GM18907 (cell line): ENCODE measurements around the gene CACNA1G.

ENCODE experiments used
- ATAC-seq: cut with Tn5 transposase; IDR thresholded peaks from one replicate; pipeline ENCODE4 v1.9.1; 2021; ENCODE audit warnings: mild to moderate bottlenecking, moderate library complexity; ENCODE audit not compliant: unreplicated experiment

CACNA1G gene

GRCh38 chr17:50547035-50547735 lies 13.3 kb upstream of the CACNA1G start, which contains the start of gene SPATA20:
TSS of gene SPATA20 (plus strand) at chr17:50547174. CDS start at chr17:50547209, 35 bp downstream.
- ATAC-seq: peak; percentile 71

GRCh38 chr17:50547736-50548083 lies 12.8 kb upstream of the CACNA1G start:
- ATAC-seq: no peak

- ATAC-seq: no peak
Observed at GRCh38 chr17:50548831-50549230, 11.7 kb upstream of the CACNA1G start.

- no peak for ATAC-seq
Observed at GRCh38 chr17:50549256-50549941, 11.1 kb upstream of the CACNA1G start.

GRCh38 chr17:50549969-50550368 lies 10.5 kb upstream of the CACNA1G start:
- ATAC-seq: no peak

- ATAC-seq: no peak
Observed at GRCh38 chr17:50550661-50551432, 9.7 kb upstream of the CACNA1G start.

GRCh38 chr17:50551433-50551815 lies 9.1 kb upstream of the CACNA1G start:
- no peak for ATAC-seq

GRCh38 chr17:50551884-50552283 lies 8.6 kb upstream of the CACNA1G start:
- ATAC-seq: no peak

GRCh38 chr17:50554201-50554600 lies 6.3 kb upstream of the CACNA1G start:
- no peak for ATAC-seq

- no peak for ATAC-seq
Observed at GRCh38 chr17:50556803-50557202, 3.7 kb upstream of the CACNA1G start.

- ATAC-seq: no peak
Observed at GRCh38 chr17:50557630-50558029, 2.9 kb upstream of the CACNA1G start.

GRCh38 chr17:50558091-50558490 lies 2.4 kb upstream of the CACNA1G start:
- no peak for ATAC-seq

- ATAC-seq: no peak
Observed at GRCh38 chr17:50558581-50558940, 2.0 kb upstream of the CACNA1G start.

- no peak for ATAC-seq
Observed at GRCh38 chr17:50558941-50559614, 1.4 kb upstream of the CACNA1G start.

GRCh38 chr17:50559674-50560184 lies 786 bp upstream of the CACNA1G start:
- peak; percentile 5 for ATAC-seq

- ATAC-seq: no peak
Observed at GRCh38 chr17:50560931-50561745, 623 bp downstream of the CACNA1G start.

- ATAC-seq: no peak
Observed at GRCh38 chr17:50561746-50562141, 1.2 kb downstream of the CACNA1G start.

GRCh38 chr17:50562242-50563091 lies 2.0 kb downstream of the CACNA1G start:
- no peak for ATAC-seq

- no peak for ATAC-seq
Observed at GRCh38 chr17:50563092-50563511, 2.6 kb downstream of the CACNA1G start.
